PFSK-1 (cell line): Measurements from ENCODE around the gene GASK1B.

ENCODE experiments used
- FOXP2 ChIP-seq: optimal IDR thresholded peaks from 2 replicates; pipeline ENCODE3; 2011; ENCODE audit warnings: borderline replicate concordance, control low read depth, inconsistent platforms; ENCODE audit not compliant: insufficient read depth; ENCODE audit errors: extremely low read length, extremely low read depth
- POLR2AphosphoS5 ChIP-seq: IDR thresholded peaks from 2 replicates; pipeline ENCODE4 v1.6.1; 2012; ENCODE audit warnings: low read depth, mild to moderate bottlenecking, control low read depth, low read length, moderate library complexity
- REST ChIP-seq, 2 experiments: IDR thresholded peaks; 2 replicates each; pipeline versions ENCODE4 v1.6.1 to v1.8.0; 2011 to 2012; ENCODE audit warnings: low read depth in 2 of 2, low read length in 2 of 2, control low read depth in 1 of 2, inconsistent platforms in 1 of 2, mild to moderate bottlenecking in 1 of 2, moderate library complexity in 1 of 2; ENCODE audit not compliant: insufficient read depth in 1 of 2
- SIN3A ChIP-seq: IDR thresholded peaks from 2 replicates; pipeline ENCODE4 v1.6.1; 2012; ENCODE audit warnings: mild to moderate bottlenecking, low read length, moderate library complexity, borderline replicate concordance; ENCODE audit not compliant: insufficient read depth
- TAF1 ChIP-seq: IDR thresholded peaks from 2 replicates; pipeline ENCODE4 v1.6.1; 2012; ENCODE audit warnings: low read length, control low read depth, borderline replicate concordance; ENCODE audit not compliant: insufficient read depth

GASK1B gene

GRCh38 chr4:158155656-158156356 is 17.0 kb downstream of the GASK1B start:
- TF ChIP-seq TAF1 (no peak), REST (IDR thresholded peaks at IDR 0.05; ENCODE audit: insufficient read depth in 1 of 2, low read depth in 2 of 2, low read length in 2 of 2) (no peak), POLR2AphosphoS5 (no peak), FOXP2 (no peak), SIN3A (no peak)

GRCh38 chr4:158147151-158147550 is 25.7 kb downstream of the GASK1B start:
- TF ChIP-seq TAF1 = no peak
- no peak for TF ChIP-seq SIN3A
- TF ChIP-seq FOXP2 = no peak
- no peak for TF ChIP-seq REST (IDR thresholded peaks at IDR 0.05; ENCODE audit: insufficient read depth in 1 of 2, low read depth in 2 of 2, low read length in 2 of 2)
- no peak for TF ChIP-seq POLR2AphosphoS5

DNA sequence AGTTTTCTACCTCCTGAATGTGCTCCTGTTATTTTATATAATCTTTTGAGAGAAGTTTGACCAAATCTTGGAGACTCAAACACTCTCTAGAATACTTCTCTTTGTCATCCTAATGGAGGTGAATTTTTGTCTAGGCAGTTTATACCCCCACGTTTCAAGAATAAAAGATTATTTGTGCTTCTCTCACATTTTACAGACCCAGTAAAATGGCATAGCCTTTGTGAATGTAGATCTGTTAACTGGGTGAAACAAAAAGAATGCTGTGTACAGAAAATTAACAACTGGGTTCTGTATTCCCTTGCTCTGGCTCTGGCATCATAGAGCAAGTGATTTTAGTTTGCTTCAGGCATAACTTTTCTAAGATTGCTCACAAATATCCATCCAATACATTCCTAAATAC is 26.1 kb downstream of the GASK1B start:
- TF ChIP-seq FOXP2 = no peak
- no peak for TF ChIP-seq POLR2AphosphoS5
- TF ChIP-seq SIN3A = no peak
- TF ChIP-seq REST (IDR thresholded peaks at IDR 0.05; ENCODE audit: insufficient read depth in 1 of 2, low read depth in 2 of 2, low read length in 2 of 2) = no peak
- TF ChIP-seq TAF1 = no peak

DNA sequence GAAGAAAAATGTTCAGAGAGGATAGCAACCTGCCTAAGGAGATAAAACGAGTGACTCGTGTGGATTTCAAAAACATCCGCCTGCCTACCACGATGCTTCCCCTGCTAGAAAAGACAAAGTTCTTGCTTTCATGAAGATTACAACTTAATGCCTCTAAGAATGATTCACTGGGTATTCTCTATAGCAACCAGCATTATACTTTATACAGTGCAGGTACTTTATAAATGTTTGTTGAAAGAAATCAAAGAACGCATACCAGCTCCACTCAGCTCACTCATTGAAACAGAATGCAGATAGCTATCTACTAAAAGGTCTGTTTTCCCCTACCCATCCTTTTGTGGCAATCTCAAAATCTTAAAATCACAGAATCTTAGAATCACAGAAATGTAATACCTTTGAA is 33.7 kb downstream of the GASK1B start:
- no peak for TF ChIP-seq POLR2AphosphoS5
- no peak for TF ChIP-seq FOXP2
- TF ChIP-seq TAF1 = no peak
- no peak for TF ChIP-seq REST (IDR thresholded peaks at IDR 0.05; ENCODE audit: insufficient read depth in 1 of 2, low read depth in 2 of 2, low read length in 2 of 2)
- no peak for TF ChIP-seq SIN3A

DNA sequence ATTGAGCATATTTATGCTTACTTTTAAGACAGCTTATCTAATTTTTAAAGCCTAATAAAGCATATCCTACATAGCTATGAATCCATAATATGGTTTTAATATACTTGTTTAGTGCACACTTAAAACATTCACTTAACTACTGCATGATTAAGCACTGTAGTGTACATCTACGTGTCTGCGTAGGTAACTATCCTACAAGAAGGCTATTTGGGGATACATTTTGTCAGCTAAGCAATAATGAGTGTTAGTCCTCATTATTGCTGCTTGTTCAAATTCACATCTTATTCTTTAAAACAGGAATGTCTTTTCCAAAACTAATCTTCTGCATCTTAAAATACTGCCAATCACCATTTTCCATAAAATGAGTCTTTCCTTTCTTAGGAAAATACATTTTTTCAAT is 38.6 kb downstream of the GASK1B start:
- no peak for TF ChIP-seq POLR2AphosphoS5
- TF ChIP-seq FOXP2 = no peak
- no peak for TF ChIP-seq SIN3A
- TF ChIP-seq TAF1 = no peak
